Activated CD8-positive, alpha-beta memory T cell treated with anti-CD3 and anti-CD28 coated beads, Interleukin-2, amount 50 U/mL, for 24 hours (primary cell): Measurements from ENCODE around the gene YTHDC1.

Experiments
- DNase-seq: peaks from one replicate; pipeline ENCODE4 v3.0.0-alpha.2; 2020; ENCODE audit errors: extremely low read depth

The YTHDC1 gene

GRCh38 chr4:68359508-68359907 is 9.6 kb upstream of the YTHDC1 start:
- no peak for DNase-seq

- no peak for DNase-seq
Observed at GRCh38 chr4:68358988-68359387, 9.1 kb upstream of the YTHDC1 start.

- DNase-seq, result no peak
Observed at GRCh38 chr4:68352791-68353190, 2.9 kb upstream of the YTHDC1 start.

- DNase-seq, result no peak
Observed at GRCh38 chr4:68349279-68349648, 626 bp downstream of the YTHDC1 start.

- no peak for DNase-seq
Observed at GRCh38 chr4:68348577-68348976, 1.3 kb downstream of the YTHDC1 start.

- no peak for DNase-seq
Observed at GRCh38 chr4:68347845-68348244, 2.0 kb downstream of the YTHDC1 start.

GRCh38 chr4:68346461-68346860 is 3.4 kb downstream of the YTHDC1 start:
- DNase-seq, result no peak

- DNase-seq, result no peak
Observed at GRCh38 chr4:68344785-68345184, 5.1 kb downstream of the YTHDC1 start.

GRCh38 chr4:68344049-68344448 is 5.8 kb downstream of the YTHDC1 start:
- no peak for DNase-seq

GRCh38 chr4:68342134-68342533 is 7.8 kb downstream of the YTHDC1 start:
- DNase-seq, result no peak

- DNase-seq, result no peak
Observed at GRCh38 chr4:68338625-68339024, 11.3 kb downstream of the YTHDC1 start.

- DNase-seq, result no peak
Observed at GRCh38 chr4:68337522-68337921, 12.4 kb downstream of the YTHDC1 start.

GRCh38 chr4:68337004-68337403 is 12.9 kb downstream of the YTHDC1 start:
- no peak for DNase-seq

GRCh38 chr4:68336530-68336929 is 13.4 kb downstream of the YTHDC1 start:
- DNase-seq, result no peak

- no peak for DNase-seq
Observed at GRCh38 chr4:68326141-68326540, 23.7 kb downstream of the YTHDC1 start.

GRCh38 chr4:68324519-68325262 is 25.2 kb downstream of the YTHDC1 start:
- no peak for DNase-seq

- DNase-seq, result no peak
Observed at GRCh38 chr4:68319040-68319439, 30.9 kb downstream of the YTHDC1 start.

- no peak for DNase-seq
Observed at GRCh38 chr4:68316193-68316969, 33.5 kb downstream of the YTHDC1 start.

GRCh38 chr4:68310651-68311247 is 39.1 kb downstream of the YTHDC1 start:
- no peak for DNase-seq

- DNase-seq, result no peak
Observed at GRCh38 chr4:68304731-68305130, 45.2 kb downstream of the YTHDC1 start.

- no peak for DNase-seq
Observed at GRCh38 chr4:68299492-68300457, 50.1 kb downstream of the YTHDC1 start.

- DNase-seq, result no peak
Observed at GRCh38 chr4:68297137-68297536, 52.8 kb downstream of the YTHDC1 start.
